Measurements from ENCODE around the gene MAPK8IP3. TPM values are rescaled to one million over a fixed set of nuclear protein-coding genes. Genes with fewer than 3 reads are reported as not detected.

Gene MAPK8IP3
- total RNA-seq, 1 donor from 2014 or later: 77.3 TPM

DNA sequence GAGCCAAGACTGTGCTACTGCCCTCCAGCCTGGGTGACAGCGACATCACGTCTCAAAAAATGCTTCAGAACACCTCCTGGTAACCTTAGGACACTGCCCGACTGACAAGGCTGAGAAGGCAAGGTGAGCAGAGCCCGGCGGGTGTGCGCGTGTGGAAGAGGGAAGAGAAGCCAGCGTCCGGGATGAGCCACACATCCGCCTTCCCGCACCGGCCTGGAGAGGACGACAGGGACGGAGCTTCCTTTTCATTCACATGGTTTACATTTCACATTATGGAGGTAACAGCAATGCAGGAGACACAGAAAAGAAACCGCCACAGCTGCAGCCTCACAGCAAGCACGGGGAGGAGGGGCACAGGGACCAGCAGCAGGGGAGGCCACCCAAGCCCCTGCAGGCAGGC is 104.1 kb downstream of the MAPK8IP3 start:
- Histone ChIP-seq H3K9me3 (no peaks in the 10 kb centered on the region), H3K4me3 (no peak overlapping the region), H3K27ac (no peak overlapping the region), H3K27me3 (no peaks in the 10 kb centered on the region), H3K36me3 (peaks cover 41% of the 10 kb centered on the region), H3K4me1 (peaks cover 12% of the 10 kb centered on the region)
- intact Hi-C loops (cut with DNase I): no loop called here
- no peak for ATAC-seq
- no peak for DNase-seq
- TF ChIP-seq, protein P1, sequence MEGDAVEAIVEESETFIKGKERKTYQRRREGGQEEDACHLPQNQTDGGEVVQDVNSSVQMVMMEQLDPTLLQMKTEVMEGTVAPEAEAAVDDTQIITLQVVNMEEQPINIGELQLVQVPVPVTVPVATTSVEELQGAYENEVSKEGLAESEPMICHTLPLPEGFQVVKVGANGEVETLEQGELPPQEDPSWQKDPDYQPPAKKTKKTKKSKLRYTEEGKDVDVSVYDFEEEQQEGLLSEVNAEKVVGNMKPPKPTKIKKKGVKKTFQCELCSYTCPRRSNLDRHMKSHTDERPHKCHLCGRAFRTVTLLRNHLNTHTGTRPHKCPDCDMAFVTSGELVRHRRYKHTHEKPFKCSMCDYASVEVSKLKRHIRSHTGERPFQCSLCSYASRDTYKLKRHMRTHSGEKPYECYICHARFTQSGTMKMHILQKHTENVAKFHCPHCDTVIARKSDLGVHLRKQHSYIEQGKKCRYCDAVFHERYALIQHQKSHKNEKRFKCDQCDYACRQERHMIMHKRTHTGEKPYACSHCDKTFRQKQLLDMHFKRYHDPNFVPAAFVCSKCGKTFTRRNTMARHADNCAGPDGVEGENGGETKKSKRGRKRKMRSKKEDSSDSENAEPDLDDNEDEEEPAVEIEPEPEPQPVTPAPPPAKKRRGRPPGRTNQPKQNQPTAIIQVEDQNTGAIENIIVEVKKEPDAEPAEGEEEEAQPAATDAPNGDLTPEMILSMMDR (IDR thresholded peaks at IDR 0.05): no peak

DNA sequence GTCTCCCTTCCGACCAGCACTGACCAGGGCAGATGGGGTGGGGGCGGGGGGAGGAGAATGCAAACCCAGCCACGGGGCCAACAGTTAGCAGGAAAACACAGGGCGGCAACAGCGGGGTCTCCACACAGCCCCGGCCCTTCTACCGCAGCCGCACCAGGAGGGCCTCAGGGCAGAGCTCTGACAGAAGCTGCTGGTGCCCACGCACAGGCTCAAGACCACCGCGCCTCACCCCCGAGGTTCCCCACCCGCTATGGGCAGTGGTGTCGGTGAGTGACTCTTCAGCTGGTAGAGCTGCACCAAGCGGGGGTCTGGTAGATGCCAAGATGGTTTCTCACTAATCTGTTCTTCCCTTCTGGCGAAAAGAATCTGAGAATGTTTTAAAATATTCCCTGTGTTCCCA is 104.5 kb downstream of the MAPK8IP3 start:
- no peak overlapping the region for H3K27ac ChIP-seq
- peaks cover 12% of the 10 kb centered on the region for H3K4me1 ChIP-seq
- H3K27me3 ChIP-seq: no peaks in the 10 kb centered on the region
- DNase-seq (no peak), ATAC-seq (no peak)
- TF ChIP-seq, protein P1 (IDR thresholded peaks at IDR 0.05): no peak
- intact Hi-C loops (cut with DNase I): no loop called here
- H3K9me3 ChIP-seq: no peaks in the 10 kb centered on the region
- no peak overlapping the region for H3K4me3 ChIP-seq
- H3K36me3 ChIP-seq: peaks cover 45% of the 10 kb centered on the region

DNA sequence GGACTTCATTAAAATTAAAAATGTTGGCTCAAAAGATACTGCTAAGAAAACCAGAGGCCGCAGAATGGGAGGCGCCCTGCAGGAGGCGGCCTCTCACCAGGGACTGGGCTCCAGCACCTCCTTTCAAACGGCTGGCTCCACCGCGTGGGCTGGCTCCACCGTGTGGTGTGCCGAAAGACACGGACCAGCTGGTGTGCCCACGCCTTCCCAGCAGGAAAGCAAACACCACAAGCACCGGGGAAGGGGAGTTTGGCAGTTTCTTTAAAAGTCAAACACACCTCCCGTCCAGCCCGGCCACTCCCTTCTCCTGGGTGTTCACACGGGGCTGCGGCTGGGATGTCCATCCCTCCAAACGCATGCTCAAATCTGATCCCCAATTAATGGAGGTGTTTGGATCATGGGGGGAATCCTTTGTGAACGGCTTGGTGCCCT is 106.8 kb downstream of the MAPK8IP3 start:
- H3K9me3 ChIP-seq: no peaks in the 10 kb centered on the region
- intact Hi-C loops (cut with DNase I): no loop called here
- TF ChIP-seq, protein P1 (IDR thresholded peaks at IDR 0.05): peak; percentile 55
- peaks cover 12% of the 10 kb centered on the region for H3K4me1 ChIP-seq
- DNase-seq (peak; percentile 92), ATAC-seq (peak; percentile 96)
- H3K36me3 ChIP-seq: peaks cover 52% of the 10 kb centered on the region
- H3K27ac ChIP-seq: no peak overlapping the region
- H3K27me3 ChIP-seq: no peaks in the 10 kb centered on the region
- H3K4me3 ChIP-seq: no peak overlapping the region

DNA sequence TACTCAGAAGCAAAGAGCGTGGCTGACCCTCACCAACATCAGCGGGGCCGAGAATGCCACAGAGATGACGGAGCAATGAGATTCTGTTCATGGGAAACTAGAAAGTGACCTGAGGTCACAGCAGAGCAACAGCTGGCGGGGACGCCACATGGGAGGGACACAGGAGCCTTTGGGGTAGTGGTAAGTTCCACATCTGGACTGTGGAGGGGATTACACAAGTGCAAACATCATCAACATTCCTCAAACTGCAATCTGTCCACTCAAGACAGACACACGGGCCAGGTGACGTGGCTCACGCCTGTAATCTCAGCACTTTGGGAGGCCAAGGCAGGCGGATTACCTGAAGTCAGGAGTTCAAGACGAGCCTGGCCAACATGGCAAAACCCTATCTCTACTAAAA is 109.5 kb downstream of the MAPK8IP3 start:
- no peaks in the 10 kb centered on the region for H3K9me3 ChIP-seq
- TF ChIP-seq, protein P1 (IDR thresholded peaks at IDR 0.05): no peak
- no peaks in the 10 kb centered on the region for H3K27me3 ChIP-seq
- DNase-seq (no peak), ATAC-seq (no peak)
- H3K4me3 ChIP-seq: no peak overlapping the region
- H3K4me1 ChIP-seq: peaks cover 12% of the 10 kb centered on the region
- peaks cover 51% of the 10 kb centered on the region for H3K36me3 ChIP-seq
- no peak overlapping the region for H3K27ac ChIP-seq
- intact Hi-C loops (cut with DNase I): no loop called here

DNA sequence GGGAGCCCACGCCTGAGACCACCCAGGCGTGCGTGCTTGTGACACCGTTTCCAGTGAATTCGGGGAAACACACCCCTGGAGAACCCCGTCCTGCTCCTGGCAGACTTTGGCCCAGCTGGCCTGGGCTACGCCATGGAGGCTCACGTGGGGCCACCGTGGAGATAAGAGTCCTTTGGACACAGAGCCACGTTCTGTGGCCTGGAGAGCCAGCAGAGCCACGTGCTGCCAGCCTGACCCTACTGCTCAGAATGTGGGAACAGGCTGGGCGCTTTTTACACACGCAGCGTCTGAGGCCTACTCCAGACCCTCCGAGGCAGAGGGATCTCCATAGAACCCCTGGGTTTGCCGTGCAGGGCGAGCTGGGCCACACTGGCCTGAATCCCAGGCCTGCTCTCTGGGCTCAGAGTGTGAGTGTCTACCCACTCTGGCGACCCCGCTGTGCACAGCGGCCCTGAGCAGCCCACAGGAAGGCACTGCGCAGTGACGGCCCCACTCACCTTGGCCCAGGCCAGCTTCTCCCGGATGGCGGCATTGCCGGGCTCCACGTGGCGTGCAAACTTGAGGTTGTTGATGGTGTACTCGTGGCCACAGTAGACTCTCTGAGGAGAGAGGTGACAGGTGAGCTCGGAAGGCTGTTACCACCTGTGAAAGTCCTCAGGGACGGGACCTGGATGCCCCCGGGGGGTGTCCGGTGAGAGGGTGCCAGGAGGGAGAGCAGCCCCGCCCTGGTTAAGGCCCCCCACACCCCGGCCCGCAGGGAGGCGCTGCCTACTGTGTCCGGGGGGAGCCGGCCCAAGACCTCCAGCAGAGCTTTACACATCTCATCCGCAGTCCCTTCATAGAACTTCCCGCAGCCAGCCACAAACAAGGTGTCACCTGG is 110.6 kb downstream of the MAPK8IP3 start:
- ATAC-seq (no peak), DNase-seq (no peak)
- H3K27me3 ChIP-seq: no peaks in the 10 kb centered on the region
- TF ChIP-seq, protein P1 (IDR thresholded peaks at IDR 0.05): no peak
- H3K36me3 ChIP-seq: peaks cover 60% of the 10 kb centered on the region
- H3K4me3 ChIP-seq: no peak overlapping the region
- no peaks in the 10 kb centered on the region for H3K9me3 ChIP-seq
- H3K27ac ChIP-seq: no peak overlapping the region
- peaks cover 12% of the 10 kb centered on the region for H3K4me1 ChIP-seq
- intact Hi-C loops (cut with DNase I): no loop called here

Data from upper lobe of right lung (tissue), 1 donor.